Subcutaneous adipose tissue (tissue), 4 donors: ENCODE data around the gene CALM1. TPM values are rescaled to one million over a fixed set of nuclear protein-coding genes. Genes with fewer than 3 reads are reported as not detected.

Experiments
- CTCF ChIP-seq: fragments of 450-650 bp; IDR thresholded peaks from one replicate; pipeline ENCODE4 v1.5.1; 2016; ENCODE audit warnings: low read depth, mild to moderate bottlenecking, control low read depth, antibody characterized with exemption, moderate library complexity
- total RNA-seq, 4 donors: library from RNA; depleted of rRNA; stranded (reverse); fragments of >200 nt; gene quantifications; one replicate each; pipeline ENCODE4 v1.1.0, GENCODE V29; 2016

The CALM1 gene
- total RNA-seq, 4 donors from 2014 or later, result 224 to 493 (median 260) TPM

GRCh38 chr14:90424075-90424474, 27.2 kb downstream of the CALM1 start:
- no peak for TF ChIP-seq CTCF

- TF ChIP-seq CTCF, result no peak
Observed at GRCh38 chr14:90424686-90425372, 28.0 kb downstream of the CALM1 start.

- TF ChIP-seq CTCF, result no peak
Observed at GRCh38 chr14:90425373-90425879, 28.6 kb downstream of the CALM1 start.

- no peak for TF ChIP-seq CTCF
Observed at GRCh38 chr14:90426031-90426540, 29.3 kb downstream of the CALM1 start.

GRCh38 chr14:90426663-90427062, 29.8 kb downstream of the CALM1 start:
- TF ChIP-seq CTCF, result no peak

GRCh38 chr14:90427848-90428426, 31.1 kb downstream of the CALM1 start:
- TF ChIP-seq CTCF, result no peak

GRCh38 chr14:90428676-90429075, 31.8 kb downstream of the CALM1 start:
- no peak for TF ChIP-seq CTCF
